GM18870 (cell line): ENCODE data around the gene PARVB.

Source experiments
- ATAC-seq: cut with Tn5 transposase; IDR thresholded peaks from one replicate; pipeline ENCODE4 v1.9.1; 2021; ENCODE audit warnings: moderate library complexity; ENCODE audit not compliant: unreplicated experiment

The PARVB gene

GRCh38 chr22:44025171-44026065 lies 1.3 kb downstream of the PARVB start:
- peak; percentile 45 for ATAC-seq

- no peak for ATAC-seq
Observed at GRCh38 chr22:44026066-44026629, 2.0 kb downstream of the PARVB start.

GRCh38 chr22:44026630-44027511 lies 2.8 kb downstream of the PARVB start:
- ATAC-seq: peak; percentile 49

- no peak for ATAC-seq
Observed at GRCh38 chr22:44028091-44028490, 4.0 kb downstream of the PARVB start.

GRCh38 chr22:44029069-44029468 lies 5.0 kb downstream of the PARVB start:
- no peak for ATAC-seq

- no peak for ATAC-seq
Observed at GRCh38 chr22:44030051-44030701, 6.1 kb downstream of the PARVB start.

GRCh38 chr22:44030702-44031082 lies 6.6 kb downstream of the PARVB start:
- ATAC-seq: no peak

GRCh38 chr22:44031158-44031952 lies 7.3 kb downstream of the PARVB start:
- no peak for ATAC-seq

- ATAC-seq: no peak
Observed at GRCh38 chr22:44032126-44032730, 8.1 kb downstream of the PARVB start.

GRCh38 chr22:44033287-44033686 lies 9.2 kb downstream of the PARVB start:
- no peak for ATAC-seq

- no peak for ATAC-seq
Observed at GRCh38 chr22:44033694-44034093, 9.6 kb downstream of the PARVB start.

- ATAC-seq: no peak
Observed at GRCh38 chr22:44037519-44038375, 13.6 kb downstream of the PARVB start.

GRCh38 chr22:44039566-44040171 lies 15.6 kb downstream of the PARVB start:
- ATAC-seq: no peak

GRCh38 chr22:44042249-44043218 lies 18.4 kb downstream of the PARVB start:
- no peak for ATAC-seq

GRCh38 chr22:44045145-44045544 lies 21.0 kb downstream of the PARVB start:
- no peak for ATAC-seq

- ATAC-seq: no peak
Observed at GRCh38 chr22:44046485-44047141, 22.5 kb downstream of the PARVB start.

GRCh38 chr22:44047891-44048301 lies 23.8 kb downstream of the PARVB start:
- ATAC-seq: no peak
